Measurements from ENCODE around the gene IGFBP2. TPM values are rescaled to one million over a fixed set of nuclear protein-coding genes. Genes with fewer than 3 reads are reported as not detected.

IGFBP2 gene
- total and polyA plus RNA-seq, 2 of the 8 experiments (the other 6 are each of a cell fraction or from before 2014, with no cell fraction given) = 326 to 782 TPM

DNA sequence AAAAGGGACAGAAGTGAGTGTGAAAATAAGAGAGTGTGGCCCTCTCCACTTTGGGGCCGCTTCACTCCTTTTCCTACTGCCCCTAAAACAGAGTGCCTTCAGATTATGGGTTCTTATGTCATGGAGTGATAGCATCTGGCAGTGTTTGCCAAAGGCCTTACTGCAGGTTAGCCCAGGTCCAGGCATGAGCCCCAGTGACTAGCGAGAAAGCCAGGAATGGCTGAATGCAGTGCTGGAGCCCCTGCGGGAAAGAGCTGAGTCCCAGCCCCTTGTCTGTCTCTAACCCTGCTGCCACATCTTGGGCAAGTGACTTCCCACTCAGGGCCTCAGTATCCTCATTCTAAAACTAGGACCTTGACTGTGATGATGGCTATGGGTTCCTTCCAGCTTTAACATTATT, 56.2 kb downstream of the IGFBP2 start:
- DNase-seq (ENCODE audit: low read depth in 1 of 2, low spot score in 2 of 2) (no peak), FAIRE-seq (no peak)
- Histone ChIP-seq H4K8ac (ENCODE audit: extremely low read depth, insufficient read depth, low read length) (no peak overlapping the region), H2BK120ac (replicated peaks; ENCODE audit: low read depth, low read length) (no peak overlapping the region), H3K4me3 (ENCODE audit: extremely low read depth in 1 of 4, insufficient read depth in 2 of 4, low read depth in 3 of 4, low read length in 4 of 4) (no peak overlapping the region), H2BK15ac (ENCODE audit: low read length) (no peak overlapping the region), H3K4ac (replicated peaks; ENCODE audit: insufficient read length, low read depth, low read length) (no peak overlapping the region), H2BK5ac (ENCODE audit: low read depth, low read length) (no peak overlapping the region), H3K27ac (ENCODE audit: low read depth, low read length) (no peak overlapping the region), H3K23me2 (ENCODE audit: low read depth, low read length) (peaks cover 19% of the 10 kb centered on the region; the same call in 1 of the 2 replicates), H2BK20ac (ENCODE audit: low read length) (no peak overlapping the region), H3K4me2 (ENCODE audit: insufficient read depth in 1 of 2, low read depth in 2 of 2, low read length in 2 of 2) (no peak overlapping the region; a peak in 1 of 4 replicates), H2BK12ac (ENCODE audit: low read depth, low read length) (no peak overlapping the region), H4K20me1 (replicated peaks in 1 of 2; ENCODE audit: control insufficient read depth in 1 of 2, insufficient read depth in 2 of 2, low read length in 2 of 2) (no peaks in the 10 kb centered on the region), H3K4me1 (replicated peaks in 1 of 4; ENCODE audit: control insufficient read depth in 3 of 4, insufficient read depth in 4 of 4, low read length in 3 of 4) (peaks cover 9 to 19% (median 12%) of the 10 kb centered on the region in 4 experiments; a peak in 6 of 7 replicates), H3K27me3 (replicated peaks in 1 of 4; ENCODE audit: control insufficient read depth in 3 of 4, extremely low read depth in 1 of 4, insufficient read depth in 3 of 4, low read length in 3 of 4) (peaks cover 0 to 14% (median 12%) of the 10 kb centered on the region in 4 experiments; a peak in 6 of 7 replicates), H2AK5ac (ENCODE audit: low read depth, low read length) (no peak overlapping the region), H4K91ac (replicated peaks; ENCODE audit: insufficient read length, low read length) (no peak overlapping the region), H3K79me1 (ENCODE audit: low read depth, low read length) (no peaks in the 10 kb centered on the region), H3K14ac (ENCODE audit: insufficient read length) (no peak overlapping the region), H3K9me3 (ENCODE audit: insufficient read depth in 2 of 2, low read depth in 1 of 2, low read length in 1 of 2) (no peaks in the 10 kb centered on the region), H4K5ac (ENCODE audit: insufficient read length, low read depth, low read length) (no peak overlapping the region), H3K36me3 (ENCODE audit: control insufficient read depth in 2 of 4, insufficient read depth in 4 of 4, low read length in 3 of 4) (no peaks in the 10 kb centered on the region), H3K23ac (ENCODE audit: insufficient read length) (no peak overlapping the region), H3K18ac (ENCODE audit: extremely low read depth, low read length) (no peak overlapping the region; the same call in 1 of the 2 replicates), H2AFZ (ENCODE audit: low read length) (no peak overlapping the region), H3K9ac (replicated peaks in 1 of 4; ENCODE audit: extremely low read depth in 1 of 4, low read depth in 3 of 4, low read length in 3 of 4) (no peak overlapping the region), H3K56ac (replicated peaks; ENCODE audit: insufficient read length, low read depth, low read length) (no peak overlapping the region), H3K79me2 (ENCODE audit: control insufficient read depth in 1 of 2, insufficient read depth in 2 of 2, low read length in 2 of 2) (no peaks in the 10 kb centered on the region)
- TF ChIP-seq EGR1 (IDR thresholded peaks at IDR 0.05; ENCODE audit: borderline replicate concordance, low read depth, low read length) = no peak
- no peak for TF ChIP-seq SUZ12 (IDR thresholded peaks at IDR 0.05; ENCODE audit: low read length)
- TF ChIP-seq POU5F1 (IDR thresholded peaks at IDR 0.05; ENCODE audit: low read depth, low read length) = no peak
- no peak for TF ChIP-seq CREB1 (IDR thresholded peaks at IDR 0.05)
- no peak for TF ChIP-seq POLR2AphosphoS5 (IDR thresholded peaks at IDR 0.05; ENCODE audit: low read depth, low read length)
- TF ChIP-seq SIRT6 (IDR thresholded peaks at IDR 0.05; ENCODE audit: low read length) = no peak
- TF ChIP-seq SAP30 (IDR thresholded peaks at IDR 0.05; ENCODE audit: insufficient read depth, insufficient replicate concordance, low read length) = no peak
- no peak for TF ChIP-seq KDM1A (IDR thresholded peaks at IDR 0.05; ENCODE audit: borderline replicate concordance, low read length)
- TF ChIP-seq BCL11A (IDR thresholded peaks at IDR 0.05; ENCODE audit: low read depth in 2 of 2, low read length in 2 of 2) = no peak
- CTCF ChIA-PET (ENCODE audit: partially characterized antibody) = interaction anchor here (0.7 to 5.0 kb wide), 17 partner anchors 9 to 1067 kb away, joined by 3 to 33 read pairs (median 5); no protein-coding TSS in a partner anchor
- POLR2A ChIA-PET (ENCODE audit: partially characterized antibody) = no interaction called here
- WGBS, 2 experiments (ENCODE audit: extremely low coverage in 1 of 2, insufficient coverage in 1 of 2, insufficient read length in 1 of 2, insufficient replicate concordance in 2 of 2, low coverage in 1 of 2, low lambda C conversion rate in 2 of 2, missing lambda C conversion rate in 1 of 2) = 89% methylated on average over 3 of the region's 3 CpGs; no CpG with 5 or more reads in 1 of the 2 experiments

Measured in H1 (cell line).